ENCODE measurements around the gene RAP1A.

DNA sequence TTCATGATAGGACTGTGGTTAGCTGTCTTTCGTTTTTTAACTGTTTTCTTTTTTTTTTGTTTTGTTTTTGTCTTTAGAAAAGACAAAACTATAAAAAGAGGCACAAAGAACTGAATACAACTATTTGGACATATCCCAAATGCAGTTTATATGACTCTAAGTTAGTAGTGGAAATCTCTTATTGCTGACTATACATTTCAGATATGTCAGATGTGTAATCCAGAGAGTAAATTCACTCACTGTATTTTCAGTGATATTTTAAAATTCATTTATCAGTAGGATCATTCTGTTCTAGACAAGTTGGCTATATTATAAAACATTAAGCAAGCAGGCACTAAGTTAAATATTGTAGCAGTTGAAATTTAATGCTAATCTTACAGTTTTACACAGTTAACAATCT, 5.7 kb downstream of the RAP1A start:
- TF ChIP-seq FOXK2 (IDR thresholded peaks at IDR 0.05) (no peak), L3MBTL2 (conservative IDR thresholded peaks at IDR 0.05) (no peak), ELF4 (IDR thresholded peaks at IDR 0.05) (no peak), ARNT (IDR thresholded peaks at IDR 0.05) (no peak), LEF1 (IDR thresholded peaks at IDR 0.05; ENCODE audit: borderline replicate concordance) (no peak), CTBP1 (IDR thresholded peaks at IDR 0.05; ENCODE audit: borderline replicate concordance) (no peak), FOXA1 (IDR thresholded peaks at IDR 0.05) (no peak), SP1 (IDR thresholded peaks at IDR 0.05) (no peak), SUZ12 (IDR thresholded peaks at IDR 0.05) (no peak), FOXM1 (IDR thresholded peaks at IDR 0.05; ENCODE audit: borderline replicate concordance) (no peak), BHLHE40 (IDR thresholded peaks at IDR 0.05; ENCODE audit: borderline replicate concordance) (no peak), NFRKB (IDR thresholded peaks at IDR 0.05) (no peak), ZNF384 (IDR thresholded peaks at IDR 0.05) (no peak)
- TF ChIP-seq, protein P1, sequence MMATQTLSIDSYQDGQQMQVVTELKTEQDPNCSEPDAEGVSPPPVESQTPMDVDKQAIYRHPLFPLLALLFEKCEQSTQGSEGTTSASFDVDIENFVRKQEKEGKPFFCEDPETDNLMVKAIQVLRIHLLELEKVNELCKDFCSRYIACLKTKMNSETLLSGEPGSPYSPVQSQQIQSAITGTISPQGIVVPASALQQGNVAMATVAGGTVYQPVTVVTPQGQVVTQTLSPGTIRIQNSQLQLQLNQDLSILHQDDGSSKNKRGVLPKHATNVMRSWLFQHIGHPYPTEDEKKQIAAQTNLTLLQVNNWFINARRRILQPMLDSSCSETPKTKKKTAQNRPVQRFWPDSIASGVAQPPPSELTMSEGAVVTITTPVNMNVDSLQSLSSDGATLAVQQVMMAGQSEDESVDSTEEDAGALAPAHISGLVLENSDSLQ (IDR thresholded peaks at IDR 0.05) = no peak

Measured in HEK293T (cell line).